ENCODE results near the gene PEPD. TPM values are rescaled to one million over a fixed set of nuclear protein-coding genes. Genes with fewer than 3 reads are reported as not detected.

PEPD gene
- total and polyA plus RNA-seq, 2 of the 4 experiments (the other 2 are of a cell fraction), result 36.7 to 88.4 TPM

GRCh38 chr19:33568706-33569105 lies 47.1 kb upstream of the PEPD start:
- no peak overlapping the region for H3K23ac ChIP-seq (ENCODE audit: low read depth, low read length)
- H2BK5ac ChIP-seq (ENCODE audit: low read depth, low read length, poor library complexity, severe bottlenecking), result no peak overlapping the region
- no peak overlapping the region for H3K14ac ChIP-seq (replicated peaks; ENCODE audit: low read depth, low read length)
- POLR2A ChIA-PET (ENCODE audit: unreplicated experiment), result no interaction called here
- WGBS, 2 experiments (ENCODE audit: extremely low coverage in 2 of 2, insufficient read length in 1 of 2), result 0% methylated on average over 1 of the region's 2 CpGs; no CpG with 5 or more reads in 1 of the 2 experiments
- no peak overlapping the region for H3K27ac ChIP-seq (ENCODE audit: insufficient read depth, low read length)
- no peak overlapping the region for H4K91ac ChIP-seq (ENCODE audit: insufficient read depth, low read depth, low read length)
- no peak overlapping the region for H3K4me3 ChIP-seq (ENCODE audit: insufficient read depth, low read depth, low read length)
- H2BK15ac ChIP-seq (ENCODE audit: low read depth, low read length), result no peak overlapping the region
- H3K9me1 ChIP-seq (ENCODE audit: insufficient read depth, low read length), result no peaks in the 10 kb centered on the region
- in situ Hi-C loops (cut with MboI; ENCODE audit: low sequenced_read_pairs) (no loop called here), intact Hi-C loops (cut with micrococcal nuclease) (no loop called here), dilution Hi-C loops (cut with HindIII; ENCODE audit: low sequenced_read_pairs, unreplicated experiment) (no loop called here)
- H2AFZ ChIP-seq (replicated peaks; ENCODE audit: low read length, poor library complexity), result no peak overlapping the region
- no peak overlapping the region for H2BK20ac ChIP-seq (ENCODE audit: low read depth, low read length)
- H3K79me1 ChIP-seq (ENCODE audit: low read depth in 1 of 2, low read length in 2 of 2), result no peaks in the 10 kb centered on the region
- no peaks in the 10 kb centered on the region for H3K36me3 ChIP-seq (ENCODE audit: control insufficient read depth, insufficient read depth, low read length)
- H3K9ac ChIP-seq (ENCODE audit: low read depth, low read length), result no peak overlapping the region
- H3K4me1 ChIP-seq (ENCODE audit: control insufficient read depth, insufficient read depth, low read length), result no peaks in the 10 kb centered on the region
- H2AK9ac ChIP-seq (replicated peaks; ENCODE audit: low read depth, low read length, poor library complexity), result no peak overlapping the region
- no peaks in the 10 kb centered on the region for H3K9me3 ChIP-seq (ENCODE audit: control insufficient read depth, insufficient read depth, low read length)
- H3K27me3 ChIP-seq (ENCODE audit: control insufficient read depth, insufficient read depth, low read length), result no peaks in the 10 kb centered on the region
- ATAC-seq (ENCODE audit: low read depth) (no peak), DNase-seq (no peak)
- H3K4ac ChIP-seq (ENCODE audit: low read depth, low read length), result no peak overlapping the region
- no peak overlapping the region for H3K56ac ChIP-seq (ENCODE audit: extremely low read depth, insufficient read depth, low read length)
- no peaks in the 10 kb centered on the region for H4K20me1 ChIP-seq (ENCODE audit: insufficient read depth, low read length)
- H4K8ac ChIP-seq (ENCODE audit: low read depth in 2 of 2, low read length in 2 of 2), result no peak overlapping the region
- TF ChIP-seq CHD1 (IDR thresholded peaks at IDR 0.05; ENCODE audit: low read depth, low read length) (no peak), MAFK (IDR thresholded peaks at IDR 0.05; ENCODE audit: low read depth, low read length) (no peak), RCOR1 (IDR thresholded peaks at IDR 0.05; ENCODE audit: insufficient replicate concordance, low read length) (no peak), SMC3 (IDR thresholded peaks at IDR 0.05; ENCODE audit: low read depth, low read length) (no peak), RAD21 (IDR thresholded peaks at IDR 0.05; ENCODE audit: low read length) (no peak), CEBPB (IDR thresholded peaks at IDR 0.05; ENCODE audit: low read depth, low read length) (no peak), CTCF (conservative IDR thresholded peaks at IDR 0.05; ENCODE audit: low read depth, low read length) (no peak), RFX5 (IDR thresholded peaks at IDR 0.05; ENCODE audit: low read depth, low read length) (no peak), POLR2A (IDR thresholded peaks at IDR 0.05; ENCODE audit: low read depth, low read length) (no peak), ELK1 (IDR thresholded peaks at IDR 0.05; ENCODE audit: borderline replicate concordance, low read depth, low read length) (no peak), NFE2L2 (IDR thresholded peaks at IDR 0.05; ENCODE audit: low read depth, low read length) (no peak)
- no peak overlapping the region for H3K4me2 ChIP-seq (ENCODE audit: low read depth, low read length)
- H3K18ac ChIP-seq (ENCODE audit: low read depth, low read length), result no peak overlapping the region
- no peak overlapping the region for H4K5ac ChIP-seq (ENCODE audit: low read depth, low read length)
- H2BK120ac ChIP-seq (ENCODE audit: low read depth, low read length), result no peak overlapping the region
- H2AK5ac ChIP-seq (ENCODE audit: low read depth, low read length), result no peak overlapping the region
- CTCF ChIA-PET, result no interaction called here
- BruUV-seq (replicated peaks), result no TSS peak
